ENCODE measurements around the gene LDHAL6A.
"Not testable (repeated sequence)": the region's sequence is repeated elsewhere in the genome, so short reads cannot be mapped to it uniquely, and the experiment has no call there.

LDHAL6A gene

DNA sequence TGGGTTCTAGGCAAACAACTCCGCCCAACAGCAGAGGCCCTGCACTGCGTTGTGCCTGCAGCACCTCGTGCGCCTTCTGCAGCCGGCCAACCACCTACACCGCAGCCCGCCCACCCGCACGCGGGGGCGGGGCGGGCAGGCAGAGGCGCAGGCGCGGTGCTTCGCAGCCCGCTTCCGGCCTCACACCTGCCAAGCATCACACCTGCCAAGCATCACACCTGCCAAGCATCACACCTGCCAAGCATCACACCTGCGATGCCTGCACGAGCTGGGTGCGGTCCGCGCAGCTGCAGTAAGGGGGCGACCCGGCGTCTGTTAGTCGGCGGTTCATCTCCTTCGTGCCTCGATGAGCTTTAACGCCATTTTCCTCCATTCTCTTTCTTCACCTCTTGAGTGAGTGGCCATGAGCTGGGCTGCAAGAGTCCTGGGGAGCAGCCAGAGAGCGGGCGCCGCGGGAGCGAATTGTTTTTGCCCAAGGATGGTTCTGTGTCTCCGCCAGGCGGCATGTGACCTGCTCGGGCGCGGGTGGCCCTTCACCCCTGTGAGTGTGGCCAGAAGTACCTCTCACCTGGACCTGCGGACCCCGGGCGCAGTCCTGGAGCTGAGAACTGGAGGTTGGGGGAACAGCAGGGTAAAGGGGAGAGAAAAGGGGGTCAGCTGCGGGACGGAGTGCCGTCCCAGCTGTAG, at the start of gene LDHAL6A:
TSS of gene LDHAL6A (plus strand) at position 171 of the 687 bp plus-strand sequence. CDS start 825 bp downstream, outside the sequence.
- no peak within 1 kb of the TSS for H3K4me3 ChIP-seq (ENCODE audit: low read depth, low read length)
- no peak for DNase-seq (ENCODE audit: low read depth)

DNA sequence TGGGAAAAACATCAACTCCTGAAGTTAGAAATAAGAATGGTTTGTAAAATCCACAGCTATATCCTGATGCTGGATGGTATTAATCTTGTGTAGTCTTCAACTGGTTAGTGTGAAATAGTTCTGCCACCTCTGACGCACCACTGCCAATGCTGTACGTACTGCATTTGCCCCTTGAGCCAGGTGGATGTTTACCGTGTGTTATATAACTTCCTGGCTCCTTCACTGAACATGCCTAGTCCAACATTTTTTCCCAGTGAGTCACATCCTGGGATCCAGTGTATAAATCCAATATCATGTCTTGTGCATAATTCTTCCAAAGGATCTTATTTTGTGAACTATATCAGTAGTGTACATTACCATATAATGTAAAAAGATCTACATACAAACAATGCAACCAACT, 48.3 kb upstream of the LDHAL6A start:
- H3K4me3 ChIP-seq (ENCODE audit: low read depth, low read length); DNase-seq (ENCODE audit: low read depth): not testable (repeated sequence)

More for the DNA sequence above, at the start of gene LDHAL6A:
- TF ChIP-seq, protein P1, sequence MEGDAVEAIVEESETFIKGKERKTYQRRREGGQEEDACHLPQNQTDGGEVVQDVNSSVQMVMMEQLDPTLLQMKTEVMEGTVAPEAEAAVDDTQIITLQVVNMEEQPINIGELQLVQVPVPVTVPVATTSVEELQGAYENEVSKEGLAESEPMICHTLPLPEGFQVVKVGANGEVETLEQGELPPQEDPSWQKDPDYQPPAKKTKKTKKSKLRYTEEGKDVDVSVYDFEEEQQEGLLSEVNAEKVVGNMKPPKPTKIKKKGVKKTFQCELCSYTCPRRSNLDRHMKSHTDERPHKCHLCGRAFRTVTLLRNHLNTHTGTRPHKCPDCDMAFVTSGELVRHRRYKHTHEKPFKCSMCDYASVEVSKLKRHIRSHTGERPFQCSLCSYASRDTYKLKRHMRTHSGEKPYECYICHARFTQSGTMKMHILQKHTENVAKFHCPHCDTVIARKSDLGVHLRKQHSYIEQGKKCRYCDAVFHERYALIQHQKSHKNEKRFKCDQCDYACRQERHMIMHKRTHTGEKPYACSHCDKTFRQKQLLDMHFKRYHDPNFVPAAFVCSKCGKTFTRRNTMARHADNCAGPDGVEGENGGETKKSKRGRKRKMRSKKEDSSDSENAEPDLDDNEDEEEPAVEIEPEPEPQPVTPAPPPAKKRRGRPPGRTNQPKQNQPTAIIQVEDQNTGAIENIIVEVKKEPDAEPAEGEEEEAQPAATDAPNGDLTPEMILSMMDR (IDR thresholded peaks at IDR 0.05; ENCODE audit: insufficient read depth, low read depth, low read length, missing control alignments), result no peak

DNA sequence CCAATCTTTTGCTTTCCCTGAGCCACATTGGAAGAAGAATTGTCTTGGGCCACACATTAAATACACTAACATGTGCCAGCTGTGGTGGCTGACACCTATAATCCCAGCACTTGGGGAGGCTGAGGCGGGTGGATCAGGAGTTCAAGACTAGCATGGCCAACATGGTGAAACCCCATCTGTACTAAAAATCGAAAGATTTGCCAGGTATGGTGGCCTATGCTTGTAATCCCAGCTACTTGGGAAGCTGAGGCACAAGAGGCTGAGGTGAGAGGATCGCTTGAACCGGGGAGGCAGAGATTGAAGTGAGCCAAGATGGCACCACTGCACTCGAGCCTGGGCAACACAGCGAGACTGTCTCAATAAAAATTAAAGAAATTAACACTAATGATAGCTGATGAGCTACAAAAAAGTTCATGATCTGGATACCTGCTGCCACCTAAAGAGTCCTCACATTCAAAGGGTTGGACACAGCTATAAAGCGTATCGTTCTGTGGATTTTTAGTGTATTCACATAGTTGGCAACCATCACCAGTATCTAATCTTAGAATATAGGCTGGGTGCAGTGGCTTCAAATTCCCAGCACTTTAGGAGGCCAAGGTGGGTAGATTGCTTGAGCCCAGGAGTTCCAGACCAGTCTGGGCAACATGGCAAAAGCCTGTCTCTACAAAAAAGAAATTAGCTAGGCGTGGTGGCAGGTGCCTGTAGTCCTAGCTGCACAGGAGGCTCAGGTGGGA, 46.9 kb upstream of the LDHAL6A start:
- H3K4me3 ChIP-seq (ENCODE audit: low read depth, low read length), result no peak overlapping the region
- DNase-seq (ENCODE audit: low read depth), result peak; percentile 6
- TF ChIP-seq, protein P1 (IDR thresholded peaks at IDR 0.05; ENCODE audit: insufficient read depth, low read depth, low read length, missing control alignments), result no peak

DNA sequence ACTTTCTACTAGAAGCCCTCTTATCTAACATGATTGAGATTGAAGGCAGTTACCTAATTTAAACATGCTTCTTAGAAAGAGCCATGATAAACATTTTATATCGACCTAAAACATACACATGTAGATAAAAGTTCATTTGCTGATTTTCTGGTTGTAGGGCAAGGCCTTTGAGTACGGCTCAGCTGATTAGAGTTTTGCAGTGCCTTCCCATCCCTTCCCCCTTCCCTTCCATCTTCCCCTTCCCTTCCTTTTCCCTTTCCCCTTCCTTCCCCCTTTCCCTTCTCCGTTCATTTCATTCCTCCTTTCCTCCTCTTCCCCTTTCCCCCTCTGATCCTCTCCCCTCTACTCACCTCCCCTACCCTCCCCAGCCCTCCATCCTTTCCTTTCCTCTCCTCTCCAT, 39.2 kb upstream of the LDHAL6A start:
- DNase-seq (ENCODE audit: low read depth), result no peak
- H3K4me3 ChIP-seq (ENCODE audit: low read depth, low read length), result no peak overlapping the region
- TF ChIP-seq, protein P1 (IDR thresholded peaks at IDR 0.05; ENCODE audit: insufficient read depth, low read depth, low read length, missing control alignments), result no peak

DNA sequence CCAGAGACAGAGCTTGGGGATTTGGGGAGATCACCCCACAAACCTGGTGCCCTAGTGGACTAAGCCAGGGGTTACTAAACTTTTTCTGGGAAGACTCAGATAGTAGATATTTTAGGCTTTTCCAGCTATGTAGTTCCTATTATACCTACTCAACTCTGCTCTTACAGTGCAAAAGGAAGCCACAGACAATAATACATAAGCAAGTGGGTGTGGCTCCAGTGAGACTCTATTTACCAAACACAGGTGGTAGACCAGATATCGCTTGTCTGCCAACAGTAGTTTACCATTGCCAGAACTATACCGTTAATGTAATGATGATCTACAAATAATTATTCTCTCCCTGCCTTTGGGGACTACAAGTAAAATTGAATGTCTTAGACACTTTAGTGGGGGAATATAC, 36.6 kb upstream of the LDHAL6A start:
- no peak overlapping the region for H3K4me3 ChIP-seq (ENCODE audit: low read depth, low read length)
- DNase-seq (ENCODE audit: low read depth), result no peak
- TF ChIP-seq, protein P1 (IDR thresholded peaks at IDR 0.05; ENCODE audit: insufficient read depth, low read depth, low read length, missing control alignments), result no peak

DNA sequence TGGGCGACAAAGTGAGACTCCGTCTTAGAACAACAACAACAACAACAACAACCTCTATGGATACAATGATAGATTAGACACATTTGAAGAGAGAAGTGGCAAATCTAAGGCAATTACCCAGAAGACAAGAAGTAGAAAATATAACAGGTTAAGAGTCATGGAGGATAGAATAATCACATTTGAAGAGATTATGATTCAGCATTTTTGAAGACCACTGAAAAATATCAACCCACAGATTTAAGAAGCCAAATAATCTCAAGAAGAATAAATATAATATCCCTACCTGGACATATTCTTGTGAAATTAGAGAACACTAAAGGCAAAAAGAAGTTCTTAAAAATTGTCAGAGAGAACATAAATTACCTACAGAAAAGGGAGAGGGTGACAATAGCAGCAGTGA, 35.6 kb upstream of the LDHAL6A start:
- TF ChIP-seq, protein P1 (IDR thresholded peaks at IDR 0.05; ENCODE audit: insufficient read depth, low read depth, low read length, missing control alignments), result no peak
- H3K4me3 ChIP-seq (ENCODE audit: low read depth, low read length), result no peak overlapping the region
- no peak for DNase-seq (ENCODE audit: low read depth)

DNA sequence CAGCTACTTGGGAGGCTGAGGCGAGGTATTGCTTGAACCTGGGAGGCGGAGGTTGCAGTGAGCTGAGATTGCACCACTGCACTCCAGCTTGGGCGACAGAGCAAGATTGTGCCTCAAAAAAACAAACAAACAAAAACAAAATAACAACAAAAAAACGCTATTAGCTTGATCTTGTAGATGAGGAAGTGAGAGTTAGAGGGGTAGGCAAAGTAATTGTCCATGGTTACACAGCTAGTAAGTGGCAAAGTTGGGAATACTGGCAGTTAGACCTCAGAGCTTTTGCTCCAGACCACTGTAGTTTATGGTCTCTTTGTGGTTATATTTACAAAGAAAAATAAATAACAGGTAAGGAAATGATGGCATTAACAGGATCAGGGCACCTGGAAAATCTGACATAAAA, 28.4 kb upstream of the LDHAL6A start:
- TF ChIP-seq, protein P1 (IDR thresholded peaks at IDR 0.05; ENCODE audit: insufficient read depth, low read depth, low read length, missing control alignments), result no peak

More for the DNA sequence above, 28.4 kb upstream of the LDHAL6A start:
- H3K4me3 ChIP-seq (ENCODE audit: low read depth, low read length), result no peak overlapping the region
- no peak for DNase-seq (ENCODE audit: low read depth)
